RWPE1 (cell line): Measurements from ENCODE around the gene ARID3A.

Experiments used
- CTCF ChIA-PET: fragments of 350-600 bp; sonication (Branson Sonifier 250); formaldehyde crosslinking; extraction: SDS; loops from one replicate; lab custom pipeline; 2021; lab: Yijun Ruan, JAX
- POLR2A ChIA-PET: fragments of 400-600 bp; formaldehyde crosslinking; extraction: SDS; loops from one replicate; lab custom pipeline; 2020; ENCODE audit warnings: antibody characterized with exemption; ENCODE audit not compliant: low non-redundant PET; lab: Yijun Ruan, JAX
- DNase-seq: peaks from one replicate; pipeline ENCODE4 v3.0.0; 2012; ENCODE audit warnings: low spot score
- H3K27ac ChIP-seq: fragments of 450-650 bp; 2 replicates; pipeline ENCODE4 v1.5.1; 2017
- CTCF ChIP-seq: fragments of 450-650 bp; conservative IDR thresholded peaks from 2 replicates; pipeline ENCODE4 v1.5.1; 2017; ENCODE audit warnings: low read depth, mild to moderate bottlenecking

ARID3A gene

GRCh38 chr19:1000591-1001537 lies 75.0 kb downstream of the ARID3A start:
- CTCF ChIA-PET = interaction anchor here (0.5 to 1.1 kb wide), 8 partner anchors 14 to 324 kb away, joined by 3 to 5 read pairs (median 4); partner anchors contain the start of gene ARHGAP45

GRCh38 chr19:1001538-1002166 lies 75.8 kb downstream of the ARID3A start:
- POLR2A ChIA-PET = interaction anchor here (0.6 kb wide), 1 partner anchor 76 kb away, joined by 10 read pairs; no protein-coding TSS in a partner anchor
- no peak overlapping the region for H3K27ac ChIP-seq
- DNase-seq = peak; percentile 48
- peak; percentile 93 for TF ChIP-seq CTCF
- CTCF ChIA-PET = interaction anchor here (0.5 to 1.1 kb wide), 8 partner anchors 13 to 324 kb away, joined by 3 to 5 read pairs (median 4); partner anchors contain the start of gene ARHGAP45

More at GRCh38 chr19:1000591-1001537, 75.0 kb downstream of the ARID3A start:
- POLR2A ChIA-PET = interaction anchor here (0.6 kb wide), 1 partner anchor 76 kb away, joined by 10 read pairs; no protein-coding TSS in a partner anchor
- TF ChIP-seq CTCF = no peak
- no peak overlapping the region for H3K27ac ChIP-seq
- no peak for DNase-seq

- no peak for TF ChIP-seq CTCF
- no peak for DNase-seq
- H3K27ac ChIP-seq = no peak overlapping the region
- POLR2A ChIA-PET = no interaction called here
- CTCF ChIA-PET = no interaction called here
Measured at GRCh38 chr19:1002600-1002999, 76.8 kb downstream of the ARID3A start.

GRCh38 chr19:1003283-1003682 lies 77.4 kb downstream of the ARID3A start:
- no peak for DNase-seq
- CTCF ChIA-PET = interaction anchor here (0.7 kb wide), 1 partner anchor 10 kb away, joined by 3 read pairs; no protein-coding TSS in a partner anchor
- TF ChIP-seq CTCF = no peak
- POLR2A ChIA-PET = no interaction called here
- H3K27ac ChIP-seq = no peak overlapping the region

GRCh38 chr19:1004204-1004802 lies 78.5 kb downstream of the ARID3A start:
- CTCF ChIA-PET = interaction anchor here (0.7 to 1.0 kb wide), 2 partner anchors 9 to 141 kb away, joined by 3 to 4 read pairs; no protein-coding TSS in a partner anchor
- no peak for DNase-seq
- no peak overlapping the region for H3K27ac ChIP-seq
- POLR2A ChIA-PET = interaction anchor here (0.6 kb wide), 1 partner anchor 20 kb away, joined by 3 read pairs; the partner anchor contains the start of gene WDR18
- TF ChIP-seq CTCF = no peak
